ENCODE data around the gene SATB2.

Gene SATB2

GRCh38 chr2:199442173-199442572, 15.6 kb downstream of the SATB2 start:
- no peak for DNase-seq (ENCODE audit: low spot score)
- no peak for TF ChIP-seq CTCF (IDR thresholded peaks at IDR 0.05; ENCODE audit: extremely low read depth, insufficient read depth, missing control alignments)
- in situ Hi-C loops (cut with MboI; ENCODE audit: low pct_unique_long_range_greater_than_20kb, low sequenced_read_pairs, unreplicated experiment) = no loop called here

- no peak for DNase-seq (ENCODE audit: low spot score)
- no peak for TF ChIP-seq CTCF (IDR thresholded peaks at IDR 0.05; ENCODE audit: extremely low read depth, insufficient read depth, missing control alignments)
- in situ Hi-C loops (cut with MboI; ENCODE audit: low pct_unique_long_range_greater_than_20kb, low sequenced_read_pairs, unreplicated experiment) = no loop called here
These were observed 16.0 kb downstream of the SATB2 start for GRCh38 chr2:199441759-199442158.

GRCh38 chr2:199440118-199440517, 17.6 kb downstream of the SATB2 start:
- no peak for DNase-seq (ENCODE audit: low spot score)
- no peak for TF ChIP-seq CTCF (IDR thresholded peaks at IDR 0.05; ENCODE audit: extremely low read depth, insufficient read depth, missing control alignments)
- in situ Hi-C loops (cut with MboI; ENCODE audit: low pct_unique_long_range_greater_than_20kb, low sequenced_read_pairs, unreplicated experiment) = no loop called here

- in situ Hi-C loops (cut with MboI; ENCODE audit: low pct_unique_long_range_greater_than_20kb, low sequenced_read_pairs, unreplicated experiment) = no loop called here
- DNase-seq (ENCODE audit: low spot score) = no peak
- TF ChIP-seq CTCF (IDR thresholded peaks at IDR 0.05; ENCODE audit: extremely low read depth, insufficient read depth, missing control alignments) = no peak
These were observed 18.2 kb downstream of the SATB2 start for GRCh38 chr2:199439542-199439941.

- TF ChIP-seq CTCF (IDR thresholded peaks at IDR 0.05; ENCODE audit: extremely low read depth, insufficient read depth, missing control alignments) = no peak
- in situ Hi-C loops (cut with MboI; ENCODE audit: low pct_unique_long_range_greater_than_20kb, low sequenced_read_pairs, unreplicated experiment) = no loop called here
- no peak for DNase-seq (ENCODE audit: low spot score)
These were observed 18.7 kb downstream of the SATB2 start for GRCh38 chr2:199439066-199439465.

GRCh38 chr2:199434555-199434954, 23.2 kb downstream of the SATB2 start:
- no peak for TF ChIP-seq CTCF (IDR thresholded peaks at IDR 0.05; ENCODE audit: extremely low read depth, insufficient read depth, missing control alignments)
- no peak for DNase-seq (ENCODE audit: low spot score)
- in situ Hi-C loops (cut with MboI; ENCODE audit: low pct_unique_long_range_greater_than_20kb, low sequenced_read_pairs, unreplicated experiment) = no loop called here
